Loucy (cell line): ENCODE data around the gene AGK.

ENCODE experiments used
- CTCF ChIP-seq: fragments of 200-600 bp; sonication (generic); conservative IDR thresholded peaks from 2 replicates; pipeline ENCODE4 v1.5.1; 2014; ENCODE audit warnings: mild to moderate bottlenecking, antibody characterized with exemption, low read length
- EZH2phosphoT487 ChIP-seq: fragments of 200-600 bp; IDR thresholded peaks from 2 replicates; pipeline ENCODE4 v1.6.1; 2018; ENCODE audit warnings: antibody characterized with exemption, mild to moderate bottlenecking, moderate library complexity, borderline replicate concordance

GRCh38 chr7:141567432-141567831 is 16.2 kb downstream of the AGK start:
- TF ChIP-seq CTCF, result no peak
- TF ChIP-seq EZH2phosphoT487, result no peak
